Stimulated activated CD4-positive, alpha-beta T cell treated with anti-CD3 and anti-CD28 coated beads, Interleukin-4, amount 100 ng/mL, for 24 hours (primary cell): Measurements from ENCODE around the gene YAP1.

ENCODE experiments used
- DNase-seq: peaks from one replicate; pipeline ENCODE4 v3.0.0-alpha.2; 2020

YAP1 gene

GRCh38 chr11:102202972-102203371 lies 92.7 kb downstream of the YAP1 start:
- no peak for DNase-seq

- DNase-seq: no peak
Measured at GRCh38 chr11:102204174-102204573, 93.9 kb downstream of the YAP1 start.

GRCh38 chr11:102205805-102206204 lies 95.6 kb downstream of the YAP1 start:
- no peak for DNase-seq

- DNase-seq: no peak
Measured at GRCh38 chr11:102208835-102209234, 98.6 kb downstream of the YAP1 start.

- no peak for DNase-seq
Measured at GRCh38 chr11:102214623-102215022, 104.4 kb downstream of the YAP1 start.

GRCh38 chr11:102216433-102217075 lies 106.3 kb downstream of the YAP1 start:
- DNase-seq: no peak

- DNase-seq: no peak
Measured at GRCh38 chr11:102220728-102221467, 110.7 kb downstream of the YAP1 start.

- DNase-seq: no peak
Measured at GRCh38 chr11:102223859-102224258, 113.6 kb downstream of the YAP1 start.

- DNase-seq: no peak
Measured at GRCh38 chr11:102225689-102226568, 115.7 kb downstream of the YAP1 start.

- no peak for DNase-seq
Measured at GRCh38 chr11:102226702-102227490, 116.6 kb downstream of the YAP1 start.

- DNase-seq: no peak
Measured at GRCh38 chr11:102229510-102230123, 119.4 kb downstream of the YAP1 start.

- DNase-seq: no peak
Measured at GRCh38 chr11:102230186-102230585, 119.9 kb downstream of the YAP1 start.

GRCh38 chr11:102230911-102231310 lies 120.7 kb downstream of the YAP1 start:
- no peak for DNase-seq

GRCh38 chr11:102234779-102235439 lies 124.7 kb downstream of the YAP1 start:
- DNase-seq: no peak

- DNase-seq: no peak
Measured at GRCh38 chr11:102237096-102237735, 127.0 kb downstream of the YAP1 start.

- no peak for DNase-seq
Measured at GRCh38 chr11:102238391-102238821, 128.2 kb downstream of the YAP1 start.

- DNase-seq: no peak
Measured at GRCh38 chr11:102239448-102239847, 129.2 kb downstream of the YAP1 start.

GRCh38 chr11:102239911-102240310 lies 129.7 kb downstream of the YAP1 start:
- no peak for DNase-seq

- DNase-seq: no peak
Measured at GRCh38 chr11:102240502-102240901, 130.3 kb downstream of the YAP1 start.

GRCh38 chr11:102241026-102241425 lies 130.8 kb downstream of the YAP1 start:
- no peak for DNase-seq

- DNase-seq: no peak
Measured at GRCh38 chr11:102243399-102243884, 133.2 kb downstream of the YAP1 start.
